ENCODE data around the gene EVI5L.

Gene EVI5L

GRCh38 chr19:7874897-7875273, 44.9 kb downstream of the EVI5L start:
- no peak for DNase-seq

- no peak for DNase-seq
Observed at GRCh38 chr19:7877249-7877836, 47.3 kb downstream of the EVI5L start.

GRCh38 chr19:7879111-7879807, 49.2 kb downstream of the EVI5L start:
- DNase-seq = no peak

GRCh38 chr19:7879836-7880235, 49.8 kb downstream of the EVI5L start:
- no peak for DNase-seq

- DNase-seq = no peak
Observed at GRCh38 chr19:7881910-7882309, 51.9 kb downstream of the EVI5L start.

GRCh38 chr19:7883105-7883504, 53.1 kb downstream of the EVI5L start:
- DNase-seq = no peak

- DNase-seq = no peak
Observed at GRCh38 chr19:7883796-7884570, 54.0 kb downstream of the EVI5L start.

- DNase-seq = no peak
Observed at GRCh38 chr19:7885818-7886217, 55.8 kb downstream of the EVI5L start.

- DNase-seq = no peak
Observed at GRCh38 chr19:7887408-7888144, 57.6 kb downstream of the EVI5L start.

- DNase-seq = peak; percentile 74
Observed at GRCh38 chr19:7888145-7888825, 58.3 kb downstream of the EVI5L start, which contains the start of gene LRRC8E. TSS of gene LRRC8E (plus strand) at chr19:7888510. CDS start at chr19:7895604, 7,094 bp downstream.

GRCh38 chr19:7888826-7889217, 58.8 kb downstream of the EVI5L start:
- DNase-seq = no peak

- peak; percentile 40 for DNase-seq
Observed at GRCh38 chr19:7893362-7894101, 63.5 kb downstream of the EVI5L start.

GRCh38 chr19:7894612-7895309, 64.7 kb downstream of the EVI5L start:
- no peak for DNase-seq

- DNase-seq = no peak
Observed at GRCh38 chr19:7895565-7895964, 65.5 kb downstream of the EVI5L start.

- DNase-seq = no peak
Observed at GRCh38 chr19:7897292-7897691, 67.3 kb downstream of the EVI5L start.

- no peak for DNase-seq
Observed at GRCh38 chr19:7898967-7899366, 68.9 kb downstream of the EVI5L start.

GRCh38 chr19:7899751-7900378, 69.8 kb downstream of the EVI5L start:
- no peak for DNase-seq

- DNase-seq = no peak
Observed at GRCh38 chr19:7900401-7900870, 70.4 kb downstream of the EVI5L start.

- DNase-seq = no peak
Observed at GRCh38 chr19:7900931-7901330, 70.9 kb downstream of the EVI5L start.

- DNase-seq = no peak
Observed at GRCh38 chr19:7901337-7901736, 71.3 kb downstream of the EVI5L start.

GRCh38 chr19:7902796-7903243, 72.8 kb downstream of the EVI5L start:
- peak; percentile 26 for DNase-seq
